Nephron progenitor cell (in vitro differentiated cells): ENCODE measurements around the gene ARMH3.

Source experiments
- DNase-seq: peaks from one replicate; pipeline ENCODE4 v3.0.0; 2021
- H3K27ac Mint-ChIP-seq: 2 replicates; pipeline ENCODE4 v1.8.0; 2021; ENCODE audit warnings: mild to moderate bottlenecking, moderate library complexity, mixed read lengths
- H3K27me3 Mint-ChIP-seq: 2 replicates; pipeline ENCODE4 v1.8.0; 2021; ENCODE audit warnings: mild to moderate bottlenecking, low read depth, mixed read lengths; ENCODE audit not compliant: poor library complexity
- H3K36me3 Mint-ChIP-seq: 2 replicates; pipeline ENCODE4 v1.8.0; 2021; ENCODE audit warnings: low read depth, mixed read lengths
- H3K4me1 Mint-ChIP-seq: 2 replicates; pipeline ENCODE4 v1.8.0; 2021; ENCODE audit warnings: mixed read lengths
- H3K4me3 Mint-ChIP-seq: 2 replicates; pipeline ENCODE4 v1.8.0; 2021; ENCODE audit warnings: mild to moderate bottlenecking, moderate library complexity, mixed read lengths
- H3K9me3 Mint-ChIP-seq: 2 replicates; pipeline ENCODE4 v1.8.0; 2021; ENCODE audit warnings: mild to moderate bottlenecking, moderate library complexity, mixed read lengths
- CTCF ChIP-seq: fragments of 200-600 bp; sonication (generic); IDR thresholded peaks from 2 replicates; pipeline ENCODE4 v1.5.0; 2021; ENCODE audit warnings: antibody characterized with exemption

Gene ARMH3

GRCh38 chr10:102055647-102056419 lies at the start of gene ARMH3:
Gene ARMH3 (minus strand): TSS chr10:102056173. CDS start chr10:102040114, 16,059 bp downstream.
- H3K4me1 Mint-ChIP-seq = peaks cover 37% of the 10 kb centered on the region
- peak within 1 kb of the TSS; percentile 92 for H3K27ac Mint-ChIP-seq
- DNase-seq = peak; percentile 87
- peaks cover 1% of the 10 kb centered on the region for H3K27me3 Mint-ChIP-seq
- no peaks in the 10 kb centered on the region for H3K36me3 Mint-ChIP-seq
- no peaks in the 10 kb centered on the region for H3K9me3 Mint-ChIP-seq
- no peak for TF ChIP-seq CTCF
- peak within 1 kb of the TSS; percentile 96 for H3K4me3 Mint-ChIP-seq

GRCh38 chr10:102102421-102102820 lies 46.4 kb upstream of the ARMH3 start:
- peaks cover 29% of the 10 kb centered on the region for H3K36me3 Mint-ChIP-seq
- H3K4me1 Mint-ChIP-seq = no peaks in the 10 kb centered on the region
- H3K27ac Mint-ChIP-seq = no peak overlapping the region
- H3K27me3 Mint-ChIP-seq = no peaks in the 10 kb centered on the region
- TF ChIP-seq CTCF = no peak
- DNase-seq = no peak
- no peak overlapping the region for H3K4me3 Mint-ChIP-seq
- no peaks in the 10 kb centered on the region for H3K9me3 Mint-ChIP-seq

GRCh38 chr10:102101152-102101551 lies 45.2 kb upstream of the ARMH3 start:
- no peak for DNase-seq
- Mint-ChIP-seq H3K4me1 (no peaks in the 10 kb centered on the region), H3K4me3 (no peak overlapping the region), H3K27ac (no peak overlapping the region), H3K27me3 (no peaks in the 10 kb centered on the region), H3K36me3 (peaks cover 32% of the 10 kb centered on the region), H3K9me3 (no peaks in the 10 kb centered on the region)
- no peak for TF ChIP-seq CTCF

- Mint-ChIP-seq H3K4me3 (no peak overlapping the region), H3K4me1 (no peaks in the 10 kb centered on the region), H3K9me3 (no peaks in the 10 kb centered on the region), H3K27me3 (no peaks in the 10 kb centered on the region), H3K27ac (no peak overlapping the region), H3K36me3 (peaks cover 35% of the 10 kb centered on the region)
- TF ChIP-seq CTCF = no peak
- DNase-seq = no peak
These were observed 40.5 kb upstream of the ARMH3 start for GRCh38 chr10:102096449-102096848.

GRCh38 chr10:102090772-102091171 lies 34.8 kb upstream of the ARMH3 start:
- H3K4me3 Mint-ChIP-seq = no peak overlapping the region
- no peaks in the 10 kb centered on the region for H3K9me3 Mint-ChIP-seq
- DNase-seq = no peak
- TF ChIP-seq CTCF = no peak
- no peak overlapping the region for H3K27ac Mint-ChIP-seq
- no peaks in the 10 kb centered on the region for H3K4me1 Mint-ChIP-seq
- no peaks in the 10 kb centered on the region for H3K27me3 Mint-ChIP-seq
- peaks cover 41% of the 10 kb centered on the region for H3K36me3 Mint-ChIP-seq

GRCh38 chr10:102086196-102086595 lies 30.2 kb upstream of the ARMH3 start:
- Mint-ChIP-seq H3K9me3 (no peaks in the 10 kb centered on the region), H3K4me1 (peaks cover 1% of the 10 kb centered on the region), H3K27me3 (peaks cover 4% of the 10 kb centered on the region), H3K36me3 (peaks cover 31% of the 10 kb centered on the region), H3K27ac (no peak overlapping the region), H3K4me3 (no peak overlapping the region)
- no peak for TF ChIP-seq CTCF
- DNase-seq = no peak
